Activated naive CD4-positive, alpha-beta T cell (primary cell): ENCODE measurements around the gene LY6G5B.

Experiments used
- DNase-seq, 4 experiments: peaks; one replicate each; lab custom pipeline; 2025; lab: John Stamatoyannopoulos, UW

LY6G5B gene

DNA sequence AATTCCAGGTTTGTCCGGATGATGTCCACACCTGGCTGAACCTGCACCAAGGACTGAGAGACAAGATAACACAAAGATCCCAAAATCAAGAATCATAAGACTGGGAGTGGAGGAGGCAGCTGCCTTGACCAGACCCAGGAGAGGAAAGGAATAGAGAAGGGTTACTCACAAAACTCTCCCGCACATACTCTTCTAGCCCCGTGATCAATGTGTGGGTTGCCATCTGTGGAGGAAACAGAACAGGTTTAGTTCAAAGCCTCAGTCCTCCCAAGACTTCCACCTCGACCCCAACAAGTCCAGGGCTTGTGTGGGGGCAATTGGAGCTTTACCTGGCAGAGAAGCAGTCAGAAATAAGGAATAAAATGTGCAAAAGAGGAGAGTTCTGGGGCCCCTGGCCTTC lies 28.4 kb upstream of the LY6G5B start:
- DNase-seq, result no peak

DNA sequence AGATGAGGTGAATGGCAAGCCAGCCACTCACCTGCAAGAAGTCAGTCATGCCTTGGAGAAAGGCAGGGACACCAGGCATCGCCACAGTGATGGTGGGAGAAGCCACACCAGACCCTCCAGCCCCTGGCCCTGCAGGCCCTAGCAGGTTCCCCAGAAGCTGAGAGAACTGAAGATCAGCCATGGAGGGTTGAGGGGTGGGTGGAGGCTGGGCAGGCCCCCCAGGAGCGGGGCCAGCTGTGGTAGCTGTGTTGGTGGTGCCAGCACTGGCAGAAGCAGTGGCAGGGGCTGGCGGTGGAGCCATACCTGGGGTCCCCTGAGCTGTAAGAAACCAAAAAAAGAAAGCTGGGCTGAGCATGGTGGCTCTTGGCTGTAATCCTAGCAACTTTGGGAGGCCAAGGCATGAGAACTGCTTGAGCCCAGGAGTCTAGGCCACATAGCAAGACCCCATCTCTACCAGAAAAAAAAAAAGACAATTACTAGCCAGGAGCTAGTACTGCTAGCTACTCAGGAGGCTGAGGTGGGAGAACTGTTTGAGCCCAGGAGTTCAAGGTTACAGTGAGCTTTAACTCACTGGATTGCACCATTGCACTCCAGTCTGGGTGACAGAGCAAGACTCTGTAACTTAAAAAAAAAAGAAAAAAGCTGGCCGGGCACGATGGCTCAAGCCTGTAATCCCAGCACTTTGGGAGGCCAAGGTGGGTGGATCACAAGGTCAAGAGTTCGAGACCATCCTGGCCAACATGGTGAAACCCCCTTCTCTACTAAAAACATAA lies 26.8 kb upstream of the LY6G5B start:
- no peak for DNase-seq

DNA sequence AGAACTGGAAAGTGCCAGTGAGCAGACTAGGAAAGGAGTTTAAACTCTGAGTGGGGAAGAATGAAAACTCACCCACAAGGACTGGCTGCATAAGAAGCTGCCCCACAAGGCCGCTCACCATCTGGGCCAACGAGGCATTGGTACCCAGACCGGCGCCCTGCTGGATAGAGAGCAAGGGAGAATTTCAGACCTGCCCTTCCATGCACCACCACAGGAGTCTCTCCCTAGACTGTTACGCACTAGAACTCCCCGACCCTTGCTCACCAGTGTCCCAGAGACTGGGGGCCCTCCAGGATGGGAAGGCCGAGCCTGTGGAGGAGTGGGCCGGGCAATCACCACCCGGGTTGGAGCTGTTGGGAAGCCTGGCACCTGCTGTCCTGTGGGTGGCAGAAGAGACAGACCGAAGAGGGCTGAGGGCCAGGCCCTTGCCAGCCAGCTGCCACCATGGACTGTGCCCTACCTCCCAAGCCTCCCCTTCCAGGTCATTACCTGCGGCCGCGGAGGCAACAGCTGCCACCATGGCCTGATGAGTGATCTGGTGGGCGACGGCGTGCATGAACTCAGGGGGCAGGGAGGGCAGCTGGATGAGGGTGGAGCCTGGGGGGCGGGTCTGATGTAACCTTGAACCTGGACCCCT lies 25.8 kb upstream of the LY6G5B start:
- no peak for DNase-seq

DNA sequence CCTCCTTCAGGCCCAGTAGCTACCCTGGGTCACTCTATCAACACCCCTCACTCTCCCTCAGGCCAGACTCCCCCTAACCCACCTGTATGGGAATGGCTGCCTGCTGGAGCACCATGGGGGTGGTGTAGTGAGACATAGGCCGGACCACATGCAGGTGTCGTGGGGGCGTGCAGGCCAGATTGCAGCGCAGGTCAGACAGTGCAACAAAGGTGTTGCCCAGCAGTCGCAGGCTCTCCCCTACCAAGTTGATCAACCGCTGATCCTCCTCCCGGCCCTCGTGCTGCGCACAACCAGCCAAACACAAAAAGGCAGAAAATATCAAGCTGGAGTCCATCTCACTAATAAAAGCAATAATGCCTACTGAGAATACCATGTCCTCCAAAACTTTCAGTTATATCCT lies 24.5 kb upstream of the LY6G5B start:
- DNase-seq, result no peak

DNA sequence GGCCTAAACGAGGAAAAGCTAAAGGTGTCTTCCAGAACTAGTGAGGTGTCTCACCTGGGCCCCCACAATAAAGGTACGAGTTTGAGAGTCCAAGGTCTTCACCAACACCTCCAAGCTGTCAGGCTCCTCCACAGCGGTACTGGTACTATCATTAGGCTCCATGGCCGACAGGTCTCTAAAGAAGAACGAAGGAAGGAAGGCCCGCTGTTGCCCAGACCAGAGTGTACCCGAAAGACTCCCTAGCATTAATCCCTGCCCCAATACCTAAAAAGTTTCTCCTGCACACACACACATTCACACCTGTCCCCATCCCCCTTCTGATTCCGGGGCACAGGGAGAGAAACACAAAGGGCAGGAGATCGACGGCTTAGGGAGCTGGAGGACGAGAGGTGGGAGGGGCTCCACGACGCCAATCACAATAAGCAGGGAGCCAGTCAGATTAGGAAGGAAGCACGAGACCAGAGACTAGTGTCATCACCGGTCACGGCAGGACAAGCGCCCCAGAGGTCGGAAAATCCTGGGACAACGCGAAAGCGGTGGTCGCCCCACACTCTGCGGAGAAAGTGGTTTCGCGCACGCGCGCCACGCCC lies 18.1 kb upstream of the LY6G5B start:
- DNase-seq, result no peak

DNA sequence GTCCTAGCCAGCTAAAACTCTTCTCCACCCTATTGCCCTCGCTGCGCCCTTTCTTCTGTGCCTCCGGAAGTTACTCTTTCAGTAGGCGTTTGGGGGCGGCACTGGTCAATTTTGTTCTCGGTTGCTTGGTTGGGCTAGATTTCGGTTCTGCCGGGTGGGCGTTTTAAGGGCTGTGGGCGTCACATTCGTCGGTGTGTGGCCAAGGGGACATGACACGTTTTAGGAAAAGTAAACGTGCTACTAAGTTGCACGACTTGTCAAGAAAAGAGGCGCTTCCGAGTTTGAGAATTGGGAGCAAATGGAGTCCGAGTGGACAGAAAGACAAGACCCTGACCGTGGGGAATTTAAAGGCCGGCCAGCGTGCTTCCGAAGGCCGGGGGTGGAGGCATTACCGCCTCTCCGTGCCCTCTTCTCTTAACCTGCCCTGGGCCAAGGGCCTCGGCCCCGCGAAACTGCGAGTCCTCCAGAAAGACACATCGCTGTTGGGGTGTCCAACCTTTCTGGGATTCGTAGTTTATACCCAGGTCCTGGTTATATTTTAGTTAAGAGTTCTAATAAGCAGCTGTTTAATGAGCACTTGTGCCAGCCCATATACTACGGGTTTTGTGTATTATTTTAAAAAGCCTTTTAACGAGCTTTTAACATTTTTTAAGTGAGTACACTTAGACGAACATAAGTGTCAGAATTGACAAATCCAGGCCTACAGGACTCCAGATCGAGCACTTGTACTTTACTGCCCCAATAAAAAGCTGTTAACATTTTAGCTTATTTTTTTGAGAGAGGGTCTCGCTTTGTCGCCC lies 16.7 kb upstream of the LY6G5B start:
- peak in 2 of 4 experiments; percentile 79 to 84 for DNase-seq

DNA sequence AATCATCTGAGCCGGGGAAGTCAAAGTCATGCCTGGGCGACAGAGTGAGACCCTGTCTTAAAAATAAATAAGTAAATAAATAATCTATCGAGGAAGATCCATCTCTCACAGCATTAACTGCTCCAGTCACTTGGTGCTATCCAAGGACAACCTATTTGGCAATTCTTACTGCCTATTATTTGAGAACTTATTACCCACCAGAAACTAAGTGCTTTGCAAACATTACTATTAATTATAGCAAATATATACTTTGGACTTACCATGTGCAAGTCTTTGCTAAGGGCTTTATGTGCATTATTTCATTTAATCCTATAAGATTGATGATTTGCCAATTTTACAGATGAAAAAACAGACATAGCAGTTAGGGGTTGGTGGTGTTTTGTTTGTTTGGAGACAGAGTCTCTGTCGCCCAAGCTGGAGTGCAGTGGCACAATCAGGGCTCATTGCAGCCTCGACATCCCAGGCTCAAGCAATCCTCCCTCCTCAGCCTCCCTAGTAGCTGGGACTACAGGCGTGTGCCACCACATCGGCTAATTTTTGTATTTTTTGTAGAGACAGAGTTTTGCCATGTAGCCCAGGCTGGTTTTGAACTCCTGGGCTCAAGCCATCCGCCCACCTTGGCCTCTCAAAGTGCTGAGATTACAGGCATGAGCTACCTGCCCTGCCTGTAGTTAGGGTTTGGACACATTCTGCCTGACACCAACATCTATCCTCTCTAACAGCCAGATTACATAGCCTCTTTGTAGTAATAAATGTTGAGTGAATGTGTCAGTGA lies 15.0 kb upstream of the LY6G5B start:
- DNase-seq, result no peak

DNA sequence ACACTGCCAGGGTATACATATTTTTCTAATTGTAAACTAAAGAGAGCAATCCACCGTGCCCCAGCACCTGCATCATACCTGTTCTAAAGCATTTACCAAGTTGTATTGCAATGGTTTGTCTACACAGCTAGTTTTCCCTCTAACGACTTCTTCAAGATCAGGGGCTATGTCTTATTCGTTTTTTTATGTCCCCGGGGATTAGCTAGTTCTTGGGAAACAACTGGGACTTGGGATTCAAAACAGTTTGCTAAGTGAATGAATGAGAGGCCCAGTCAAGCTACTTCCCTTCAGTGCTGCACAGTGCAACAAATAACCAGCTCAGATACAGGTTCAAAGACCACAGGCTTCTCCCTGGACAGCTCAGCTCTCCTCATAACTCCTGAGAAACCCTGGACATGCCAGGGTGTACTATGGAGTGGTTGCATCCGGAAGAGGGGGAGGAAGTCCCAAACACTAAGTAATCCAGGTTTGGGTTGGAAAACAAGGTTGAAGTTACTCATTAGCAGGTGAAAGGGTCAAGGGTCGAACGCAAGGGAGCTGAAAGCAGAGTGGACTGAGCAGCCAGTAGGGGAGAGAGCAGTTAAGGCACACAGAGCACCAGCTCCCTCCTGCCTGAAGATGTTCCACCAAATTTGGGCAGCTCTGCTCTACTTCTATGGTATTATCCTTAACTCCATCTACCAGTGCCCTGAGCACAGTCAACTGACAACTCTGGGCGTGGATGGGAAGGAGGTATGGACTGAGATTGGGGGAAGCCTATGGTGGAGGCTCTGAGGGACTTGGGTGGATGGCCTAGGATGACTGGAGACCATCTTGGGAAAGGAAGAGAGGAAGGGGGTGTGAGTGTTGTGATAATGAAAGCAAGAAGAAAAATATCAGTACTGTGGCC lies 14.2 kb upstream of the LY6G5B start, which contains the start of gene APOM:
Gene APOM, plus strand, starts transcription at position 546 of the 889 bp plus-strand sequence. Its CDS starts 73 bp downstream, at position 619.
- DNase-seq, result no peak

DNA sequence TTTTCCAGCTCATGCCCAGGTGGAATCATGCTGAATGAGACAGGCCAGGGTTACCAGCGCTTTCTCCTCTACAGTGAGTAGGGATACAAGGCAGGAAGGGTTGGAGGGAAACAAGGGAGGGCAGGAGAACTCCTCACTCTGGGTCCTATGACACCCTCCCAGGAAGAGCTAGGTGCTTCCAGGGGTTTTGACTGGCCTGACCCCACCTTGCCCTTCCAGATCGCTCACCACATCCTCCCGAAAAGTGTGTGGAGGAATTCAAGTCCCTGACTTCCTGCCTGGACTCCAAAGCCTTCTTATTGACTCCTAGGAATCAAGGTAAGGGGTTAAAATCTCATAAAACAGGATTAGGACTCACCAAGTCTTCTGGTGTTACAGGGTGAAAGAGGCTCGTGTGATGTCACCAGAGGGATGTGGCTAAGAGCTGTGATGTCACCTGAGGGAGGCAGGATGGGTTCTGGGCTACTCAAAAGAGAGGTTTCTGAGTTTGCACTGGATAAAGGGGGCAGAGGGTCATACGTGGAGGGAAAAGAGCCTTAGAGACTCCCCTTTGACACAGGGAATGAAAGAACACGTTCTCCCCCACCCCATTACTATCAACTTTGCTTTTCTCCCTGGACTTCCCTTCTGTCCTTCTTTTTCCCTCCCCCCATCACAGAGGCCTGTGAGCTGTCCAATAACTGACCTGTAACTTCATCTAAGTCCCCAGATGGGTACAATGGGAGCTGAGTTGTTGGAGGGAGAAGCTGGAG lies 12.2 kb upstream of the LY6G5B start:
- no peak for DNase-seq

DNA sequence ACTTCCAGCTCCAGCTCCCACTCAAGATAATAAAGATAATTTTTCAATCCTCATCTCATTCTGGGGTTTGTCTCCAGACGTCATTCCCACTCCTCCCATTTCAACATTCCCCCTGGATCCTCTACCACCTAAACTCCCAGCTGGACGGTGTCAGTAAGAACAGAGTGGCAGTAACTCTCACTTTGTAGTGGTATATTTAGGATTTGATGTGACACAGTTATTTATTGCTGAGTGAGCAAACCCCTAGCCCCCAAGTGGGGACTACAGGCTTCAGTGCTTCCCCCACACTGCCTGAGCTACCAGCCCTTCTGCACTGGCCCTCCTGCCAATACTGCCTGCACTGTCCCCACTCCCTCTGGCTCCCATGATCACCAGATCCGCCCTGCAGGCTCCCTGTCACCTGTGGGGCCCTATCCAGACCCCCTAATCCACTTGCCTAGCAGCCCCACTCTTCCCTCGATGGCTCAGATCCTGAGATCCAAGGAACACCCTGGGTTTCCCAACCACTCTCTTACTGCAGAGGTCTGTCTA lies 11.6 kb upstream of the LY6G5B start:
- no peak for DNase-seq

DNA sequence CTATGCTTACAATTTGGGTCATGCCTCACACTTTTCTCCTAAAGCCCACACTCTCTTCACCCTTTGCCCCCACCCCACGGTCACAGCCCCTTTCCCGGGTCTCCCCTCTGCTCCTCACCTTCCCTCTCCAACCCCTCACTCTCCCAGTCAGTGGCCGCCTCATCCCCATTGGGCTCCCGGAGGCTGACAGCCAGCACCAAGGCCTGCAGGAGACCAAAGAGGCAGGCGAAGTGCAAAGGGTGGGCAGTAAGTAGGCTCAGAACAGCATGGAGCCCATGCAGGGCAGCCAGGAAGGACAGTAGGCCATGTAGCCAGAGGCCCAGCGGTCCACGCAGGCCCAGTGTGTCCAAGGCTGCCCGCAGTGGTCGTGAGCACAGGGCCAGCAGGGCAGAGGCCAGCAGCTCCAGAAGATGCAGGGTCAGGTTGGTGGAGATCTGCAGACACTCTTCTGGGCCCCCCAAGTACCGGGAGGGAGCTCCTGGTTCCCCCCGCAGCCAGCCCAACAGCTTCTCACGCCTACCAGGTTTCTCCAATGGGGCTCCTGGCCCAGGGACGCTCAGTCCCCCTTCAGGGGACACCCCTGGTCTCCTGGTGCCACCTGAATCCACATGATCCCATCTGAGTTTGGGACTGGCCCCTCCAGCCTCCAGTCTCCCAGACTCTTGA lies 10.7 kb upstream of the LY6G5B start:
- no peak for DNase-seq

DNA sequence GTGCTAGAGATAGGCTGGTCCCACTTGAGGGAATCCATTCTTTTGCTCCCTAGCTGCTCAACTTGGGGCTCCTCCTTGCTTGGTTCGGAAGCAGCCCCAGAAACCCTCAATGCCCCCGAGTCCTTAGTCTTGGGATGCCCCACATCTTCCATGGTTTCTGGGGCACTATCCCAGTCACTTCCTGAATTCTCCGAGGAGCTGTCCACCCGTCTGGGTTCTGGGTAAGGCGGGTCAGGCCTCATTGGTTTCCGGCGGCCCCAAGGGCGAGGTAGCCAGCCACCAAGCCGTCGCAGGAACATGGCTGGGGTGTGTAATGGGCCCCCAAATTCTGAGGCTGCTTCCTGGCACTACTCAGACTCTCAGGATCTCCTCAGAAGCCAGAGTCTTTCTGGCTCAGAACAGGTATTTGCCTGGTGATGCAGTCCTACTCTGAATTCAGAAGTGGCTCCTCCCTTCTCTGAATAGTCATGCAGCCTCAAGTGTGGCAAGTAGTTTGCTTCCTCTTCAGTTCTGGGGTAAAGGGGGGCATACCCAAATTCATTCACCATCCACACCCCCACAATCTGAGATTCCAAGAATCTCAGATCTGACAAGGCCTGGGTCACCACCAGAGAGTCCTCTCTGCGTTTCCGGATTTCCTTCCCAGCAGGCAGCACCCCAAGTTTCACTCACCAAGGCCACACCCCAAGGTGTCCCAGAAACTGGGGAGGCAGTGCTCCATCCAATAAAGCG lies 10.0 kb upstream of the LY6G5B start:
- DNase-seq, result no peak

DNA sequence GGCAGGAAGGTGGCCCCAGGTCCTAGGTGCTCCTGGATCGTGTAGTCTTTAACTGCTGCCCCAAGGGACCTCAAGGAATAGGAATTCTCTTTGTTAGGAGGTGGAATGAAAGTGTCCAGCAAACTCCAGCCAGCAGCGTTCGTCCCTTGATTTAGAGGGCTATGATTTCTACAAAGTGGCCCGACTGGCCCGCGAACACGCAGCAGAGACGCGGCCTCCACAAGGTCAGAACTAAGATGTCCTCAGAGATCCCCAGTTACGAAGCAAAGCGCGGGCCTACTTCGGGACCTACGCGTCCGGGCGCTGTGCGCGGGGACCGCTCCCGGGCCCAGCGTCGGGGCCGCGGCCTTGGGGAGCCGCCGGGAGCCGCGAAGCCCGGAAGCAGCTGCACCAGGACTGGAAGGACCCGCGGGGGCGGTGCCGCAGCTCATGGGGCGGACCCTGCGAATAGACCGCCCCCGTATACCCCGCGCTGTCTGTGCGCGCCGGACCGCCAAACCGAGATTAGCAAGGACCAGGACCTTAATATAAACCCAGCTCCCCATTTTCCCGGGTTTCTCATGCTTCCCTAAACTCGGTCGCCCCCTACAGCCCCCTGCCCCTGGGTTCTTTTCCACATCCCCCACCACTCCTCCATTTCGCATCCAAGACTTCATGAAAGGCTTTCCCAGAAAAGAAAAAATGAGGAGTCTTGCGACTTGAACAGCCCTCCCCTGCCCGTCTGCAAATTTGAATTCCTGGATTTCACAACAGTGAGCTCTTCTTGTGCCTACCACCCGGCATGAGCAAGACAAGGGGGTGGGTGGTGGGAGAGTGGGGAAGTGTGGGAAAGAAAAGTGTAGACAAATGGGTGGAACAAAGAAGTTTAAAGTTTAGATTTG lies 9.2 kb upstream of the LY6G5B start, which contains the start of gene C6orf47:
Gene C6orf47, minus strand, starts transcription at position 398 of the 881 bp plus-strand sequence. CDS start 831 bp downstream, outside the sequence.
- peak; percentile 13 to 64 (median 25) for DNase-seq

DNA sequence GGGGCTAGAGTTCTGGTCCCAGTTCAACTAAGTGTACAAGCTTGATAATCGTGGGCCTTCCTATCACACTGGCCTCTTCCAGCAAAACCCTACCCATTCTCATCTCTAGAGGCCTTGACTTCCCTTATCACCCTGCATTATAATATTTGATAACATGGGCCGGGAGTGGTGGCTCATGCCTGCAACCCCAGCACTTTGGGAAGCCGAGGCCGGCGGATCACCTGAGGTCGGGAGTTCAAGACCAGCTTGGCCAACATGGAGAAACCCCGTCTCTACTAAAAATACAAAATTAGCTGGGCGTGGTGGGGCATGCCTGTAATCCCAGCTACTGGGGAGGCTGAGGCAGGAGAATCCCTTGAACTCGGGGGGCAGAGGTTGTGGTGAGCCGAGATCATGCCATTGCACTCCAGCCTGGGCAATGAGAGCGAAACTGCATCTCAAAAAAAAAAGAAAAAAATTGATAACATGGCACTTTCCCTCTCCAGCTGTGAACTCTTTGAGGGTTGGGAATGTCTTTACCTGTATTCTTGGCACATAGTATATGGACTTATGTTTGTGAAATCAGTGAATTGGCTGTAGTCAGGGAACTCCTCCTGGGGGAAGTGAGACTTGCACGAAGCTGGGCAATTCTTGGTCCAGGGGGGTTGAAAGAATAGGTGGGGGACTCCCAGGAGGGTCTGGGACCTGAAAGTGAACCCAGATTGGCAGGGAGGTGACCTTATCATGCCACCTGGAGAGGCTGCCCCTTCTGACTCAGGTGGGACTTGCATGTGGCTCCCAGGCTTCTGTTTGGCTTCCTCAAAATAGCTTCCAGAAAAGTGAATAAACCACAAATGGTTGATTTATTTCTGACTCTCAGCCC lies 8.3 kb upstream of the LY6G5B start:
- DNase-seq, result no peak

DNA sequence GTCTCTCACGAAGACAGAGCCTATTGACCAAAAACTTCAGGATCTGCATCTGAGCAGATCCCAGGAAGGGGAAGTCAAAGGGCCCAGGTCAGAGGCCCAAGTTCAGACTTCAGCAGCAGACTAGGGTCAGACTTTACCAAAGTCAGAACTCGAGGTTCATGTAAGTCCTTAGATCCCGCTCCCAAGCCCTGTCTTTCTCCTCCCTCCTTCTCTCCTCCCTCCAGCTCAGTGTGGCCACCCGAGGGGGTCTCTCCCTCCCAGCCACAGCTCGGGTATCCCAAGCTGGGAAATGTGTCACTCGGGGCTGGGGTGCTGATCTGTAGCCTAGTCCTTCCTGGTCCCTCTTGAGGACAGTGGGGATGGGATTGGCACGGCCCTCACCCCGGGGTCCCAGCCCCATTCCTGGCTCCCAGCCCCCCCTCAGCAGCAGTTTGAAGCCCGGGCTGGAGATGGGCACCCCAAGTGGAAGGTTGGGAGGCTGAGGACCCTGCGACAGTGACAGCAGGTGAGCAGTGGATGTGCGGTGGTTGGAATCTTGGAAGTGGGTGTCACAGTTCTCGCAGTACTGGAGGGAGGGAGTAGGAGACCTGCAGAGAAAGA lies 7.6 kb upstream of the LY6G5B start:
- no peak for DNase-seq
